Measurements from ENCODE around the gene MYO7A.

MYO7A gene

GRCh38 chr11:77142091-77142975 lies 14.3 kb downstream of the MYO7A start:
- Histone ChIP-seq H3K27ac (no peak overlapping the region), H3K4me3 (no peak overlapping the region), H3K27me3 (peaks cover 0 to 34% of the 10 kb centered on the region in 2 donors), H3K9me3 (no peaks in the 10 kb centered on the region), H3K4me1 (peaks cover 0 to 6% (median 2%) of the 10 kb centered on the region in 4 donors), H3K36me3 (no peaks in the 10 kb centered on the region)
- no peak for DNase-seq
- intact Hi-C loops (cut with DNase I; ENCODE audit: low total_unique reads), result no loop called here
- TF ChIP-seq CTCF (IDR thresholded peaks at IDR 0.05), result no peak

GRCh38 chr11:77143405-77144020 lies 15.5 kb downstream of the MYO7A start:
- Histone ChIP-seq H3K36me3 (no peaks in the 10 kb centered on the region), H3K27me3 (peaks cover 0 to 28% of the 10 kb centered on the region in 2 donors), H3K4me3 (no peak overlapping the region), H3K9me3 (no peaks in the 10 kb centered on the region), H3K27ac (no peak overlapping the region), H3K4me1 (no peaks in the 10 kb centered on the region)
- TF ChIP-seq CTCF (IDR thresholded peaks at IDR 0.05), result no peak
- no peak for DNase-seq
- intact Hi-C loops (cut with DNase I; ENCODE audit: low total_unique reads), result no loop called here

- H3K4me1 ChIP-seq, result no peaks in the 10 kb centered on the region
- no peaks in the 10 kb centered on the region for H3K36me3 ChIP-seq
- no peak overlapping the region for H3K27ac ChIP-seq
- intact Hi-C loops (cut with DNase I; ENCODE audit: low total_unique reads), result no loop called here
- DNase-seq, result no peak
- H3K4me3 ChIP-seq, result no peak overlapping the region
- TF ChIP-seq CTCF (IDR thresholded peaks at IDR 0.05), result no peak
- H3K9me3 ChIP-seq, result no peaks in the 10 kb centered on the region
- peaks cover 0 to 20% of the 10 kb centered on the region in 2 donors for H3K27me3 ChIP-seq
These were observed 16.3 kb downstream of the MYO7A start for GRCh38 chr11:77144196-77144856.

GRCh38 chr11:77144857-77145428 lies 16.9 kb downstream of the MYO7A start:
- Histone ChIP-seq H3K36me3 (no peaks in the 10 kb centered on the region), H3K4me1 (no peaks in the 10 kb centered on the region), H3K9me3 (no peaks in the 10 kb centered on the region), H3K4me3 (no peak overlapping the region), H3K27me3 (peaks cover 0 to 19% of the 10 kb centered on the region in 2 donors), H3K27ac (no peak overlapping the region)
- TF ChIP-seq CTCF (IDR thresholded peaks at IDR 0.05), result no peak
- no peak for DNase-seq
- intact Hi-C loops (cut with DNase I; ENCODE audit: low total_unique reads), result no loop called here

GRCh38 chr11:77146261-77147035 lies 18.4 kb downstream of the MYO7A start:
- DNase-seq, result no peak
- H3K36me3 ChIP-seq, result no peaks in the 10 kb centered on the region
- no peak overlapping the region for H3K27ac ChIP-seq
- TF ChIP-seq CTCF (IDR thresholded peaks at IDR 0.05), result no peak
- H3K4me3 ChIP-seq, result no peak overlapping the region
- no peaks in the 10 kb centered on the region for H3K4me1 ChIP-seq
- H3K27me3 ChIP-seq, result peaks cover 0 to 19% of the 10 kb centered on the region in 2 donors
- H3K9me3 ChIP-seq, result no peaks in the 10 kb centered on the region
- intact Hi-C loops (cut with DNase I; ENCODE audit: low total_unique reads), result no loop called here
